T-helper 1 cell treated with Interleukin-12 subunit alpha and Interleukin-12 subunit beta and Interleukin-4 antibody, amounts not matched to agents 30 μg/mL and 1 μg/mL, for 36 hours (primary cell): ENCODE measurements around the gene REXO1.
A peak's percentile ranks its signal among the peaks of the same experiment; 100 is the strongest.
"Not testable (repeated sequence)": the region's sequence is repeated elsewhere in the genome, so short reads cannot be mapped to it uniquely, and the experiment has no call there.

Source experiments
- H3K27ac Mint-ChIP-seq: one replicate; pipeline ENCODE4 v1.8.0; 2021; ENCODE audit warnings: mild to moderate bottlenecking, mixed read lengths
- H3K27me3 Mint-ChIP-seq: one replicate; pipeline ENCODE4 v1.8.0; 2021; ENCODE audit warnings: low read depth, mixed read lengths
- H3K36me3 Mint-ChIP-seq: one replicate; pipeline ENCODE4 v1.8.0; 2021; ENCODE audit warnings: low read depth, mixed read lengths
- H3K4me1 Mint-ChIP-seq: one replicate; pipeline ENCODE4 v1.8.0; 2021; ENCODE audit warnings: low read depth, mixed read lengths
- H3K4me3 Mint-ChIP-seq: one replicate; pipeline ENCODE4 v1.8.0; 2021; ENCODE audit warnings: mild to moderate bottlenecking, moderate library complexity, mixed read lengths
- H3K9me3 Mint-ChIP-seq: one replicate; pipeline ENCODE4 v1.8.0; 2021; ENCODE audit warnings: mixed read lengths

The REXO1 gene

DNA sequence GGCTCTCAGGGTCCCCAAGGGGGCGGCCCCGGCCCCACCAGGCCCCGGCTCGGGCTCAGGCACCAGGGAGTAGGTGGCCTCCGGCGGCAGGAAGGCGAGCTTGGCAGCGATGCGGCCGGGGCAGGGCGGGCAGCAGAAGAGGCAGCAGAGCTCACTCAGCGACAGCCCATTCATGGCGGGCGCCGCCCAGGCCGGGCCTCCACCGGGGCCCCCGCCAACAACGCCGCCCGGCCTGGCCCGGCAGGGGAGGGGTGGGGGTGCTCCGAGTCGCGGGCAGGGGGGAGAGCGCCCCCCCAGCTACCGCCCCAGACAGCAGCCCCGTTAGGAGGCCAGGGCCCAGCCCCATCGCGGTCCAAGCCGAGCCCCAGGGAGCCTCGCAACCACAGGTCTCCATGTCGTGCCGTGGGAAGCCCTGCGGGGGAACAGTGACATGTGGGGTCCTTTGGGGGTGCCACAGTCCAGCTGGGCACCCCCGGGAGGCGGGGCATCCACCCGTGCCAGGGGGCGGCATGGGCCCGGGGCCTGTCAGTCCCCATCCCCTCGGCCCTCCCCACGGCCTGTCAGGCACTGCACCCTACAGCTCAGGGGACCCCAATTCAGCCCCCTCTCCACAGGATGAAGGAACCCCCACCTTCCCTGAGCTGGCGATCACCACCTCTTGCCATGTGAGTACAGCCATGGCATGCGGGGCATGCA is 33.3 kb upstream of the REXO1 start:
- peak overlapping the region; percentile 98 for H3K4me3 Mint-ChIP-seq
- not testable (repeated sequence) for H3K27me3 Mint-ChIP-seq, H3K9me3 Mint-ChIP-seq
- peaks cover 25% of the 10 kb centered on the region for H3K4me1 Mint-ChIP-seq
- H3K36me3 Mint-ChIP-seq = peaks cover 23% of the 10 kb centered on the region
- H3K27ac Mint-ChIP-seq = peak overlapping the region; percentile 97

DNA sequence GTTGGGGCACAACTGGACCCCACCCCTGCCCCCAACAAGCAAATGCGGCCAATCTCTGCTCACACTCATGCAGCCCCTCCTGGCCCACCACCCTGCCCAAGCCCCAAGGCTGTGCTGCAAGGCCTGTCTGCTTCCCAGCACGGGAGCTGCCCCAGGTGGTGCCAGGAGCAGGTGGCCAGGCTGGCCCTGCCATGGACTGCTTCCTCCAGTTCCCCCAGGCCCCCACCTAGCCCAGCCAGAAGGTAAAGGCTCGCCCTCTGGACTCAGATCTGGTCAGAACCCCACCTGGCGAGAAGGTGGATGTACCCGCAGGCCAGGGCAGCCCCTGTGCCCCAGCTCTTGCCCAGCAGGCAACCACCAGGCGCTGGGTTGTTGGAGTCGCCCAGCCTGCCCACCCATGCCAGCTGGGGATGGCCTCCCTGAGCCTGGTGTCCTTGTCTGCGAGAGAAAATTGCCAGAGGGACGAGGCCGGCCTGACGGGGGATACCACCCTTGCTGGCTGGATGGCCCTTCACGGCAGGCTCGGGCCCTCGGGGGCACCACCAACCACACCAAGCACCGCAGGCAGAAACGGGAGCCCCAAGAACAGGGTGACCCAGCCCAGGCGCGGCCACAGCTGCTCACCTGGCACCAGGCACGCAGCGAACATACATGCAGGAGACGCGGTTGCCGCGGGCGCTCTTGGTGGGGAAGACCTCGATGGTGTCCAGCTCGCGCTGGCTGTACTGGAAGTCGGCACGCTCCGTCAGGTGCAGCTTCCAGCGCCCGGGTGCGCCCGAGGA is 32.5 kb upstream of the REXO1 start:
- Mint-ChIP-seq H3K4me3 (no peak overlapping the region), H3K27ac (no peak overlapping the region), H3K27me3 (no peaks in the 10 kb centered on the region), H3K9me3 (no peaks in the 10 kb centered on the region), H3K4me1 (peaks cover 25% of the 10 kb centered on the region), H3K36me3 (peaks cover 23% of the 10 kb centered on the region)

DNA sequence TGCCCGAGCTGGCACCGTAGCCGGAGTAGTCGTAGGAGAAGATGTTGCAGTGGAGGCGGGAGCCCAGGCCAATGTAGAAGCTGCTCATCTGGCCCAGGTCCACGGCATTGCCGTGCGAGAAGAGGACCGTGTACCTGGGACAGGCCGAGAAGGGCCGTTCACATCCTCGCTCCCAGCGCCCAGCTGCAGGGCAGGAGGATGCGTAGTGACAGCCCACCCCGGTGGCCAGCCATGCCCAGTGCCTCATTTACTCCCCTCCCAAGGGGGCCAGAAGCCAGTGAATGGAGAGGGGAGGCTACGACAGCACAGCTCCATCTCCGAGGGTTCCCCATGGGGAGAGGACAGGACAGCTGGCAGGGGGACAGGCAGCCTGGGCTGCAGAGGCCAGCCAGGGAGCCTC is 31.7 kb upstream of the REXO1 start:
- H3K4me3 Mint-ChIP-seq, H3K27me3 Mint-ChIP-seq, H3K27ac Mint-ChIP-seq, H3K9me3 Mint-ChIP-seq: not testable (repeated sequence)
- peaks cover 29% of the 10 kb centered on the region for H3K4me1 Mint-ChIP-seq
- H3K36me3 Mint-ChIP-seq = peaks cover 28% of the 10 kb centered on the region

DNA sequence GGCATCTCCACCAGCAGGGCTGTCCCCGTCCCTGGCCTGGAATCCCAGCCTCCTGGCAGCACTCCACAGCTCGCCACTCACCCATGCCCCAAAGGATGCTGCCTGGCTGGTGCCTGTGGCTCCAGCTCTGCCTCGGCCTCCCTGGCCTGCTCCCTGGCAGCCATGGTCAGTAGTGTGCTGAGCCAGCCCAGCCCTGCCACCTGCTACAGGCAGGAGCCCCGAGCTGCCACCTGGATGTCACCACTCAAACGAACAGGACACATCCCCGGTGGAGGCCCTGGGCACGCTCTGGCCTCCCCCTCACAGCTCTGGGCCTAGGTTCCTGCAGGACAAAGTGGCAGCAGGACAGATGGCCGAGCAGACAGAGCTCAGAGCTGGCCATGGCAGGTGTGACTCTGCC is 30.3 kb upstream of the REXO1 start:
- H3K27me3 Mint-ChIP-seq, H3K4me3 Mint-ChIP-seq, H3K9me3 Mint-ChIP-seq: not testable (repeated sequence)
- H3K4me1 Mint-ChIP-seq = peaks cover 33% of the 10 kb centered on the region
- peak overlapping the region; percentile 36 for H3K27ac Mint-ChIP-seq
- peaks cover 28% of the 10 kb centered on the region for H3K36me3 Mint-ChIP-seq

DNA sequence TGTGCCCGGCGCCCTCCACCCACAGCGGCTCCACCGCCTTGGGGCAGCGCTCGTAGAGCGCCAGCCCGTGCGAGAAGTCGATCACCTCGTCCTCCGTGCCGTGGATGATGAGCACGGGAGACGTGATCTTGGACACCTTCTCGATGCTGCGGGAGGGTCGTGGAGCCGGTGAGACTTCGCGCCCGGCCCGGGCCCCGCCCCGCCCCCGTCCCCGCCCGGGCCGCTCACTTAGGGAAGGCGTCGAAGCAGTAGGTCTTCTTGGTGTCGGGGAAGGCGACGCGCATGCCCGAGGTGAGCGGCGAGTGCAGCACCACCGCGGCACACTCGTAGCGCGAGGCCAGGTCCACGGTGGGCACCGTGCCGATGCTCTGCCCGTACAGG is 29.0 kb upstream of the REXO1 start:
- H3K27me3 Mint-ChIP-seq, H3K4me3 Mint-ChIP-seq, H3K9me3 Mint-ChIP-seq, H3K27ac Mint-ChIP-seq: not testable (repeated sequence)
- Mint-ChIP-seq H3K4me1 (peaks cover 20% of the 10 kb centered on the region), H3K36me3 (peaks cover 18% of the 10 kb centered on the region)

DNA sequence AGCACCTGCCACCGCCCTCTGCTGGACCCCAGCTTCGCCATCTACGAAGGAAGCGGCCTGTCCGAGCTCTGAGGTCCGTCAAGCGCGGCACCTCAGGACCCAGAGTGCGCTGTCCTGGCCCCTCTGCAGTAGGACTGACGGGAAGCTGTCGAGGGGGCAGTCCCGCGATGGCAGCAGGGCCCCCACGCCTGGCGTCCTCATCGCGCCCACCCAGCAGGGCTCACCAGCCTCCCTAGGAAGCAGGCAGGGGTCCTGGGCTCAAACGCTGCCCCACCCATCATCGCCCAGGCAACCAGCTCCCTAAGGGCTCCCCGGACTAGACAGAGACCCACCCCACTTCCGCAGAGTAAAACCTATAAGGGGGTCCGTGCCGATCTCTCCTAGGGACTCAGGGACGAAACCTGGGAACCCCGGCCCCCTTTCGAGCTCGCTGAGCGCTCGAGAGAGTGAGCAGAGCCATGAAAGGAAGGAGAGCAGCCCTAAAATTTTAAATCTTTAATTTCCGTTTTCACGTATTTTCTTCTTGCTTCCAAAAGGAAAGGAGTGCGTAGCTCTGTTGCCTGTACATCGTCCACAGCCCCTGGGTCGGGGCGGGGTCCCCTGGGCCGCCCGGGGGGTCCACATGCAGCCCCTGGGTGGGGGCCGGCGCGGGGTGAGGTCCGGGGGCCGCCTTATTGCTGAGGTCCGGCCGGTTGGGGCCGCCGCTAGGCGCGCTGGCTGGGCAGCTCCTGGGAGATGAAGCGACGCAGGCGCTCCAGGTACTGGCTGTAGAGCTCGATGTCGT is 28.4 kb upstream of the REXO1 start:
- peaks cover 17% of the 10 kb centered on the region for H3K4me1 Mint-ChIP-seq
- peak overlapping the region; percentile 87 for H3K27ac Mint-ChIP-seq
- not testable (repeated sequence) for H3K9me3 Mint-ChIP-seq, H3K27me3 Mint-ChIP-seq
- peak overlapping the region; percentile 86 for H3K4me3 Mint-ChIP-seq
- H3K36me3 Mint-ChIP-seq = peaks cover 18% of the 10 kb centered on the region

DNA sequence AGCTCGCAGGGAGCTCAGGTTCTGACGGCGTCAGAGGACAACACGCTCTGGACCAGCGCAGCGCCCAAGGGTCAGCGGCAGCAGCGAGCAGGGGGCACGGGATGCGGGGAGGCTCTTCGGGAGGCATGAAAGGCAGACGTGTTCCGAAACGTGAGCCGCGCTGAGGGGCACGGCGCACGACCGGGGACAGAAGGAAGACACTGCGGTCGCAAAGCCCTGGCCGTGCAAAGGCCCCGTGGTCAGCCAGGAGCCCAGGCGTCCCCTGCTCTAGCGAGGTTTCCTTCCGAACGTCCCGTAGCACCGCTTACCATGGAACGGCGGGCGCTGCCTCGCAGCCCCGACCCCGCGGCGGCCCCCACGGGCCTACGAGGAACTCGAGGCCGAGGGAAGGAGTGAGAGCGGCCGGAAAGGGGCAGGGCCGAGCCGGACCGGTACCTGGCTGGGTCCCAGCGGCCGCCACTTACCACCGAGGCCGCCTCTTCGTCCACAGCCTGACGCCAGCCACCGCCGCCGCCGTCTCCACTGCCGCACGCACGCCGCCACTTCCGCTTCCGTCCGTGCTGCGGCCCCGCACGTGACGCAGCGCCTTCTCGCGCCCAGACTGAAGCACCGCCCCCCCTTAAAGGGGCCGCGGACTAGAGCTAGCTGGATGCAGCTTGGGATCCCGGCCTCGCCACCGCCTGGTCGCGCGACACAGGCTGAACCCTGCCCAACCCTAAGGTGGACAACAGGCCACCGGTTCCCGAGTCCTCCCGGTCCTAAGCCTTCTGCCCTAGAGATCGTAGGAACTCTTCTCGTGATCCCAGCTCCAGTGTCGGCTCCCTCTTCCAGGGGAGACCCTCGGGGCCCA is 27.6 kb upstream of the REXO1 start:
- Mint-ChIP-seq H3K36me3 (peaks cover 18% of the 10 kb centered on the region), H3K9me3 (no peaks in the 10 kb centered on the region), H3K27me3 (no peaks in the 10 kb centered on the region), H3K4me3 (peak overlapping the region; percentile 99), H3K4me1 (peaks cover 17% of the 10 kb centered on the region), H3K27ac (peak overlapping the region; percentile 97)

DNA sequence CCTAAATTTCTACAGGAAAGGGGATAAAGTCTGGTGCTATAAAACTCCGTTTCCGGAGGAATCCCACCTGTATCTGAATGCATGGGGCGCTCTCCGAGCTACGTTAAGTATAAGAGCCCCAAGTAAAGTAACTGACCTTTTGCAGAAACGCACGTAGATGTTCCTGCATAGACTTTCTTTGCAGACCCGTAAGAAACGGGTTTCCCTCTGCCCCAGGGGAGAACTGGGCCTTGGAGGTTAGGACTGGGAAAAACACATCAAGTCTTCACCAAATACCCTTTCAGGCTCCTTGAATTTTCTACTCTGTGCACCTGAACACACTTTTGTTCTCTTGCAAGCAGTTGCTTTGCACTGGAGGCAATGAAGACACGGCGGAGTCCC is 27.0 kb upstream of the REXO1 start:
- not testable (repeated sequence) for H3K27me3 Mint-ChIP-seq, H3K9me3 Mint-ChIP-seq
- Mint-ChIP-seq H3K36me3 (peaks cover 20% of the 10 kb centered on the region), H3K4me3 (peak overlapping the region; percentile 99), H3K4me1 (peaks cover 16% of the 10 kb centered on the region), H3K27ac (peak overlapping the region; percentile 97)

DNA sequence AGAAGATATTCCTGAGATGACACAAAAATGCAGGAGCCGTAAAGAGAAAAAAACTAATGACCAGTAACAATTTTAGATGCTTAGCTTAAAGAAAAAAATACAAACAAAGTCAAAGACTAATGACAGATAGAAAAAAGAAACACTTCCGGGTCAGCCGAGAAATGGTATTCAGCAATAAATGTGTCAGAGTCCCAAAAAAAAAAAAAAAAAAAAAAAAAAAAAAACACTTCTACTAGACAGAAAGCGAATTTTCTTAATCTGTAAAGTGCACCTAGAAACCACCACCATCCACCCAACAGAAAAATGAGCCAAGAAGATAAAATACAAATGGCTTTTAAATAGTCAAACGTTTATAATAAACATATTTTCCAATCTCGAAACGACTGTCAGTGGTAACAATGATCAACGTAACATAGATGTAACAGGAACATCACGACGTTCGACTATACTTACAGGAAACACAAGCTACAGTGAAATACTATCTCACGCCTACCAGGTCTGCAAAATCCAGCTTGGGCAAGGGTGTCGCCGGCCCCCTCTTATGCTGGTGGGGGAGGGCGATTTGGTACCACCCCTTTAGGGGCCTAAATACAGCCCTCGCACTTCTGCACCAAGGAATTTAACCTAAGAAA is 26.4 kb upstream of the REXO1 start:
- peaks cover 20% of the 10 kb centered on the region for H3K36me3 Mint-ChIP-seq
- no peaks in the 10 kb centered on the region for H3K9me3 Mint-ChIP-seq
- peak overlapping the region; percentile 97 for H3K27ac Mint-ChIP-seq
- H3K4me1 Mint-ChIP-seq = peaks cover 16% of the 10 kb centered on the region
- H3K4me3 Mint-ChIP-seq = peak overlapping the region; percentile 99
- H3K27me3 Mint-ChIP-seq = no peaks in the 10 kb centered on the region

DNA sequence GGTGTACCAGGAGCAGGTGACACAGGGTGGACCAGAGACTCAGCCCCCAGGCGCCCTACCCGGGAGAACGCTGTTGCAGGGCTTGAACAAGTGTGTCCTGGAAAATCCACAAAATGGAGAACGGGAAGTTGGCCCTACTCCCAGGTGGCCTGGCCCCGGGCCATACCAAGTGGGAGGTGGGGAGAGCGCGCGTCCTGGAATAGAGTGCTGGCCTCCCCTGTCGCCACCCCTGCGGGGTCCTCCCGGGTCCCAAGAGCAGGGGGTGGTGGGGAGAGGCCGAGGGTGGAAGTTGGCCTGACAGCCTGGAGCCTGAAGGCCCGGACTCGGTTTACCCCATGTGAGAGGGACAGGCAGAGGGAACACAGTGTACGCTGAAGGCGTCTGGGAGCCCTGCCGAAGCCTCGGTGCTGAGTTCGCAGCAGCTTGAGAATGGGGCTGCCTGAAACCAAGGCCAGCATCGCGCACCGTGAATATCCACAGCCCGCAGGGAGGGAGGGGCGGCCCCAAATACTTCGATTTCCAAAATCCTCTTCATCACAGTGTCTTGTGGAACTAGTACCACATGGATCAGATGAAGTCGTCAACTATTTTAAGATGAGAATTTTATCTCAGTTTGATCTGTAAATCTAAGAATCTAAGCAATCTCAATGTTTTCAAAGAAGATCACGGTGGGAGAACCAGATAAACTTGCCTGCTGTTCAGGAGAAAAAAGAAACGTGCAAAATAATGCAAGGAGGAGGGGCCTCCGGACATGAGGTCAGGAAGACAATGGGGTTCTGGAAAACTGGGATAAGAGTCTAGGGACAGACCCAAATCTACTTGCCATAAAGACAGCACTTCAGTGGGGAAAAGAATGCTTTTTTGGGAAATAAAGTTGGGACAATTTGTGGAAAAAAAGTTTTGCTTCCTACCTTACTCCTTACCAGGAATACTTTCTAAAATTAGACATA is 25.5 kb upstream of the REXO1 start:
- Mint-ChIP-seq H3K4me3 (peak overlapping the region; percentile 99), H3K4me1 (peaks cover 20% of the 10 kb centered on the region), H3K27ac (peak overlapping the region; percentile 97), H3K27me3 (no peaks in the 10 kb centered on the region), H3K36me3 (peaks cover 20% of the 10 kb centered on the region), H3K9me3 (no peaks in the 10 kb centered on the region)

DNA sequence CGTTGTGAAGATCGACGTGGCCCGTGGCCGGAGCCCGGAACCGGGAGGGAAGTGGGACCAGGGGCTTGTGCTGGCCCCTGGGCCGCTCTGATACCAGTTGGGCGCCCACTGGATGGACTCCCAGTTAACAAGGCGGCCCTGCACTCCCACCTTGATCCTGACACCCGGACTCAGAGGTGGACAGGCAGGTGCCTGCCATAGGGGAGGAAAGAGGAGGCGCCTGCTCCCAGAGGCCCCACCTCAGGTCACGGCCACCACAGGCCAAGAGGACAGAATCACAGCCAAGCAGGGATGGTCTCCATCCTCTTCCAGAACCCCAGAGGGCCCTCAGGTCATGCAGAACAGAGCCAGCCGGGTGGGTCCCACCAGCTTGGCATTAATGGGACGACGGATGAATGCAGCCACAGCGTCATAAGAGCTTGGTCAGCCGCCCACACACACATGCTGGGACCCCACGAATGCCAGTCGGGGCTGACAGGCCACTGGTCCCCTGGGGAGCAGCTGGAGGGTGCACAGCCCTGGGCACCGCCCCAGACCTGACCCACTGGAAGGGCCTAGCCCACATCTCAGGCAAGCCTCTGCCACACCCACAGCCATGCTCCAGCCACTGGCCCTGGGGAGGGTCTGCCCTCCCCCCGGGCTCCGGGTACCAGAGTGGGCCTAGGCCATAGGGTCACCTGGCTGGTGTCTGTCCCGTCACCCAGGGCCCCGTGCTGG is 24.7 kb upstream of the REXO1 start:
- no peaks in the 10 kb centered on the region for H3K27me3 Mint-ChIP-seq
- no peak overlapping the region for H3K27ac Mint-ChIP-seq
- peaks cover 17% of the 10 kb centered on the region for H3K36me3 Mint-ChIP-seq
- H3K4me3 Mint-ChIP-seq = no peak overlapping the region
- H3K9me3 Mint-ChIP-seq = no peaks in the 10 kb centered on the region
- peaks cover 24% of the 10 kb centered on the region for H3K4me1 Mint-ChIP-seq

DNA sequence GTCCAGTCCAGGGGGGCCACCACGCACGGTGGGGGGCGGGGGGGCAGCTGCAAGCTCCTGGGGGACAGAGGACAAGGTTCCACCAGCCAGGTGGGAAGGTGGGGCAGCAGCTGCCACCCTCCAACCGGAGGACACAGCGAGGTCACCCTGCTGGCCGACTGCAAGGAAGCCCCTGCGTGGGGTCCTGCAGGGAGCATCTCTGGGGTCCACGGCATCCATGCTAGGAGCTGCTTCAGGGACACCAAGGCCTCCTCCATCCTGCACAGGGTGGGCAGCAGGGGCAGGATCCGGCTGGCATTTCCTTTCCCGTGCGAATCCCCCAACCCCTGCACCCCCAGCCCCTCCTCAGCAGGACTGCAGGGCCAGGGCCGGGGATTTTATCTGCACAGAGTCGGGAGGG is 23.3 kb upstream of the REXO1 start:
- Mint-ChIP-seq H3K27me3 (no peaks in the 10 kb centered on the region), H3K9me3 (no peaks in the 10 kb centered on the region), H3K4me1 (peaks cover 26% of the 10 kb centered on the region), H3K27ac (no peak overlapping the region), H3K36me3 (peaks cover 21% of the 10 kb centered on the region), H3K4me3 (no peak overlapping the region)
